Measurements from ENCODE around the gene STK32C.
"Not testable (repeated sequence)": the region's sequence is repeated elsewhere in the genome, so short reads cannot be mapped to it uniquely, and the experiment has no call there.

The STK32C gene

DNA sequence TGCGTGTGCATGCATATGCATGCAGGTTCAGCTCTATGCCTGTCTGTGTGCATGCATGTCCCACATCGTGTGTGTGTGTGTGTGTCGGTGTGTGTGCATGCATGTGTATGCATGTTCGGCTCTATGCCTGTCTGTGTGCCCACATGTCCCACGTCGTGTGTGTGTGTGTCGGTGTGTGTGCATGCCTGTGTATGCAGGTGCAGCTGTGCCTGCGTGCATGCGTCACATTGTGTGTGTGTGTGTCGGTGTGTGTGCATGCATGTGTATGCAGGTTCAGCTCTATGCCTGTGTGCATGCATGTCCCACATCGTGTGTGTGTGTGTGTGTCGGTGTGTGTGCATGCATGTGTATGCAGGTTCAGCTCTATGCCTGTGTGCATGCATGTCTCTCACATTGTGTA lies 39.8 kb downstream of the STK32C start:
- DNase-seq (ENCODE audit: low read depth in 2 of 2): not testable (repeated sequence)

GRCh38 chr10:132266594-132267161 lies 41.1 kb downstream of the STK32C start:
- DNase-seq (ENCODE audit: low read depth in 2 of 2): no peak

GRCh38 chr10:132265890-132266496 lies 41.8 kb downstream of the STK32C start:
- no peak for DNase-seq (ENCODE audit: low read depth in 2 of 2)

- no peak for DNase-seq (ENCODE audit: low read depth in 2 of 2)
These were observed 42.5 kb downstream of the STK32C start for GRCh38 chr10:132264966-132265889.

DNA sequence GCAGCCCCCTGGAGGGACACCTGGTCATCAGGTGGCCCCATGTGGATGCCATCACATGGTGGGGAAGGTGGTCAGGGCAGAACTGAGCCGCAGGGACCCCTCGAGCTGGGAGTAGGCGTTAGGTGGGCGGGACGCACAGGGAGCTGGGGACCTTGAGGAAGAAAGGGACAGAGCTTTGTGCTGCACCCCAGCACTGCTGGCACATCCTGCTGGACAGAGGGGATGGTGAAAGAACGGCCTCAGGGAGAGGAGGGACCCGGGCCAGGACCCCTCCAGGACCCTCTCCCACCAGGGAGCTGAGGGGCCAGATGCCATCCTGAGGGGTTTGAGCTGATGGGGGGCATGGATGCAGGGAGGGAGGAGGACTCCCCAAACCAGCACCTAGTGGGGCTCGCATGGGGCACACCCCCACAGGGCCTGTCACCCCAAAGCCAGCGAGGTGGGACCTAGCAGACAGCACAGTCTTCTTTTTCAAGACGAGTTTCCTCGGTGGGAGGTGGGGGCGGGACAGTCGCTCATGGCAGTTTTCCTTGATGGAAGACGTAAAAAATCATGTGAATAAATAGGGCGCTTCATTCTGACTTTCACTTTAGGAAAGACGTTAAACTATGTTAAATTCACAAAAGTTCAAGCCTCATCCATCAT lies 43.3 kb downstream of the STK32C start:
- no peak for DNase-seq (ENCODE audit: low read depth in 2 of 2)

- DNase-seq (ENCODE audit: low read depth in 2 of 2): no peak
These were observed 43.9 kb downstream of the STK32C start for GRCh38 chr10:132263866-132264265.

- no peak for DNase-seq (ENCODE audit: low read depth in 2 of 2)
These were observed 47.9 kb downstream of the STK32C start for GRCh38 chr10:132259702-132260482.

- DNase-seq (ENCODE audit: low read depth in 2 of 2): no peak
These were observed 49.3 kb downstream of the STK32C start for GRCh38 chr10:132258423-132258822.

GRCh38 chr10:132257907-132258306 lies 49.8 kb downstream of the STK32C start:
- no peak for DNase-seq (ENCODE audit: low read depth in 2 of 2)

DNA sequence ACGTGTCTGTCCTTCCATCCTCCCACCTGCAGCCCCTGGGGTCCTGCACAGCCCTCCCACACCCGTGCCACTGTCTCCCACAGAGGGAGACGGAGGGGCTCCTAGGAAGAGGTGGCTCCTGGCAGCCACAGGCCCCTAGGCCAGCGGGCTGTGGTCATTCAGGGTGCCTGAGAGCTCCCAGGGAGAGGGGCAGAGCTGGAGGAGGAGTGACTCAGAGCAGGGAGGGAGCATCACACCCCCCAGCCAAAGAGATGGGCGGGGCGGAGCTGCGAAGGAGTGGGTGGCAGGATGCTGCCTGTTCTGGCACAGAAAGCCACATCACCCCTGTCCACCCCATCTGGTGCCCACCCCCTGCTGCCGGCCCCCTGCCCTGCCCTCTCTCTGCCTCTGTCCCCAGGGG lies 50.5 kb downstream of the STK32C start:
- DNase-seq (ENCODE audit: low read depth in 2 of 2): no peak

GRCh38 chr10:132256866-132257265 lies 50.9 kb downstream of the STK32C start:
- no peak for DNase-seq (ENCODE audit: low read depth in 2 of 2)

DNA sequence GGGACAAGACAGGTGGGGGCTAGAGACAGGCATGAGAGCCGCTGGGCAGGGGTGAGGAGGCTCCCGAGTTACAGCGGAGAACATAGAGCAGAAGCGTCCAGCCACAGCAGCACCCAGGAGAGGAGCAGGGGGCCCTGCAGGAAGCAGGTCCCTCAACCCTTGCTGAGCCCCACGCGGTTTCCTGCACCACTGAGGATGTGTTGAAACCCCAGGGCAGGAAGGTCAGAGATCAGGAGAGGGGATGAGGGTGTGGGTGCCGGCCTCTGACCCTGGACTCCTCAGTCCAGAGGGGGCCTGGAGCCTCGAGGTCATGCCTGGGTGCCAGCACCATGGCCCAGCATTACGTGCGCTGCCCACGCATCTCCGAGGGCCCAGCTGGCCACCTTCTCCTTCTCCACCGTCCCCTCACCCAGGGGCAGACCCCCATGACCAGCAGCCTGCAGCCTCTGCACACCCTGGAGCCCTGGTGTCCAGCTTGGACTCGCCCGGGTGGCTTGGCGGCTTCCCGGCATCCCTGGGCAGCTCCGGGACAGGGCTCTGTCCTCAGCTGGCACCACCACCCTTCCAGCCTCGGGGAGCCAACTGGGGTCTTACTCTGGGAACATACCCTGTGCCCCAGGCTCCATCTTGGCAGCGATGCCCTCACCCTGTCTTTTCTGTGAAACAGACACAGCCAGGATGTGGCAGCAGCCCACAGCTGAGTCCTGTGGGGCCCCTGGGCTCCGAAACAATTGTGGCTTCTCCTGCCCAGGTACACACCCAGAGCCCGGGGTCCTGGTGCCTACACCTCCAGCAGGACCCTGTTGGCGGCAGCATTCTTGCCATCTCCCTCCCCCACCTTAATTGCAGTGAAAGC lies 52.0 kb downstream of the STK32C start:
- no peak for DNase-seq (ENCODE audit: low read depth in 2 of 2)

GRCh38 chr10:132254841-132255240 lies 52.9 kb downstream of the STK32C start:
- no peak for DNase-seq (ENCODE audit: low read depth in 2 of 2)

GRCh38 chr10:132253092-132253687 lies 54.6 kb downstream of the STK32C start:
- DNase-seq (ENCODE audit: low read depth in 2 of 2): no peak

DNA sequence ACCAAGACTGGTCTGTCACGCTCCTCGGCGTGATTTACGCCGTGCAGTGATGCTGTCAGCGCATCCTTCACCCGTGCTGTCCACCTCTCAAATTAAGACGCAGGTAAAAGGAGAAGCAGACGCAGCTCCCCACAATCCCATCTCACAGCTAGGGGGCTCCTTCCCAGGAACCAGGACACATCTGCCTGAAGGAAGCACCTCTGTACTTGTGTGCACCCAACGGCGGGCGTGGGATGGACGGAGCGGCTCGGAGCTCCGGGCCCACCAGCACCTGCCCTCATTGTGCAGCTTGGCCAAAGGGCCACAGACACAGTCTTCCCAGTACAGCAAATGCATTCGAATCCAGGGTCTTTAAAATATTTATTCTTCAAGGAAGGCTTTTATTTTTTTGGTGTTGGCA lies 55.3 kb downstream of the STK32C start:
- no peak for DNase-seq (ENCODE audit: low read depth in 2 of 2)

GRCh38 chr10:132251928-132252327 lies 55.8 kb downstream of the STK32C start:
- no peak for DNase-seq (ENCODE audit: low read depth in 2 of 2)

DNA sequence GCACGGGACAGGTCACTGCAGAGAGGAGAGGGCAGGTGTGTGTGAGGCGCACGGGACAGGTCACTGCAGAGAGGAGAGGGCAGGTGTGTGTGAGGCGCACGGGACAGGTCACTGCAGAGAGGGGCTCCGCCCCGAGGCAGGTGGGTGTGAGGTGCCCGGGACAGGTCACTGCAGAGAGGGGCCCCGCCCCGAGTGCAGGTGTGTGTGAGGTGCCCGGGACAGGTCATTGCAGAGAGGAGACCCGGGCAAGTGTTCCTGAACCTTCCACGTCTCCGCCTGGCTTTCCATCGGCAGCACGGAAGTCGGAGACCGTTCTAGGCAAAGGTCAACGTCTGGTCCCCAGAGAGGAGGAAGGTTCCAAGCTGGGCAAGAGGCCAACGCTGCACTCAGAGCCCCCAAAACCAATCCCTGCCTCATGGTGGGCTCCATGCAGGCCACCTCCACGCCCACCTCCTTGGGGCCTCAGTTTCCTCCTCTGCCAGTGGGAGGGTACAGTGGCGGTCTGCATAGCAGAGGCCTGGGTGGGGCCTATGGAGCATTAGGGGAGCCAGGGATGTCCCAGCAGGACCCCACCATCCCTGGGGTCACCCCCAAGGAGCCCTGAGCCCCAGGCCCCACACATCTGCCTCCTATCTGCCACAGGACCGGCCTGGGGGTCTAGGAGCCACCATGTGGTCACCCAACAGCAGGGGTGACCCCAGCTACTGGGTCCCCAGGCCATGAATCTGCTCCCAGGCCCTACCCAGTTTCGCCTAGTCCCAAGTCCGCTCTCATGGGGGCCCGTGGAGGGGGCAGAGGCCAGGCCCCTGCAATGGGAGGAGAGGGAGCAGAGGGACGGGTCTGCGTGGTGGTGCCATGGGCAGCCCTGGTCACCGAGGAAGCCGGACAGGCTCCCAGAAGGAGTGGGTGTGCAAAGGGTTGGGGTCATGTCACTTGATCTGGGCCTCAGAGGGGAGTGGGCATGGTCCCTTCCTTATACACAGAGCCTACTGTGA lies 57.0 kb downstream of the STK32C start:
- no peak for DNase-seq (ENCODE audit: low read depth in 2 of 2)

DNA sequence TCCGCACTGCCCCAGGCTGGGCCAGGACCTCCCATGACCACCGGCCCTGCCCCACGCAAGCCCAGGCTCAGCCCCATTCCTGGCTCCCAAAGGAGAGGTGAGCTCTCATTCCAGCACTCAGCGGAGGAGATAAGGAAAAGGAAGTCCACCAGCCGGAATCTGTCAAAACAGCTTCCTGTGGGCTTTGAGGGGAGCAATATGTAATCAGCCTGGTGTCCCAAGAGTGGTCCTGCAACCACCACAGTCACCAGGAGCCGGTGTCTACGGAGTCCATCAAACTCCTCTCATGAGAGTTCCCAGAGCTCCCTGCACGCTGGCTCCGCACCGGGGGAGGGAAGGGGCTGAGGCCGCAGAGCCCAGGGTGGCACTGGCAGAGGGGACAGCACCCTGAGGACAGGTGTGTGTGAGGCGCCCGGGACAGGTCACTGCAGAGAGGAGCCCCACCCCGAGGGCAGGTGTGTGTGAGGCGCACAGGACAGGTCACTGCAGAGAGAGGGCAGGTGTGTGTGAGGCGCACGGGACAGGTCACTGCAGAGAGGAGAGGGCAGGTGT lies 57.9 kb downstream of the STK32C start:
- DNase-seq (ENCODE audit: low read depth in 2 of 2): no peak
